Nucleus accumbens (tissue), 56 donors: ENCODE measurements around the gene MUC6.

Experiments
- DNase-seq, 56 donors: peaks; one replicate each; lab custom pipeline; 2025; lab: John Stamatoyannopoulos, UW

The MUC6 gene

DNA sequence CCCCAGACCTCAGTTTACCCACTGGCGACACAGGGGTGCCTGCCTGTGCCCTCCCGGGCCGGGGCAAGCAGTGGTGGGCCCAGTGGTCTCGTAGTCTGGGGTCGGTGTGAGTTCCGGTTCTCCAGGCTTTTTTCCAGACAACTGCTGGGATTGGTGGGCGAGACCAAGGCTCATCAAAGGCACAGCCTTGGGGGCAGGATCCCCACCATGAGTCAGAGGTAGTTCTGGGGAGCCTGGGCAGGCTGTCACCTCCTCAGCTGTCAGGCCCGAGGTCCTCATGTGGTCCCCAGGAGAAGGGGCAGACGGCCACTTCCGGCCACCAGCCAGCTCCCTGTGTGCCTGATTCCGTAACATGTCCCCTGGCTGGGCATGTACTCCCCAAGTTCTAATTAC, 37.3 kb upstream of the MUC6 start:
- DNase-seq = no peak

DNA sequence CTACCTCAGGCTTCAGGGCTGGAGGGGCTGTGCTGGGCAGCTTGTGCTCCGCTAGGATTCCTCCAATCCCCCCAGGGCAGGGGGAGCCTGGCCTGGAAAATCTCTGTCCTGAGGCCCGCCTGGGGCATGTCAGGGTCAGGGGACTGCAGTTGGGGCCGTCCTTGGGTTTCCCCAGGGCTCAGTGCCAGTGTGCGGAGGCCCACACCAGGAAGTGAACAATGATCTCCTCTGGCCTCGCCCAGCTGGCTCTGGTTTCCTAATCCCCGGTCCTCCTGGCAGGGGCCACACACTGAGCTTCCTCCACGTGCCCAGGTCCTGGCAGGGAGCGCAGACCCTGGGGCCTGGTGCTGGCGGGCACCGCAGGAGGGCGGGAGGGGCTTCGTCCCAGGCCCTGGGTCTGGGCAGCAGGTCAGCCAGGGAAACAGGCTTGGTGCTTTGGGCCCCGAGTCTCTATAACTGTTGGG, 36.8 kb upstream of the MUC6 start:
- peak in 8 of 56 donors; percentile 8 to 53 (median 22) for DNase-seq

DNA sequence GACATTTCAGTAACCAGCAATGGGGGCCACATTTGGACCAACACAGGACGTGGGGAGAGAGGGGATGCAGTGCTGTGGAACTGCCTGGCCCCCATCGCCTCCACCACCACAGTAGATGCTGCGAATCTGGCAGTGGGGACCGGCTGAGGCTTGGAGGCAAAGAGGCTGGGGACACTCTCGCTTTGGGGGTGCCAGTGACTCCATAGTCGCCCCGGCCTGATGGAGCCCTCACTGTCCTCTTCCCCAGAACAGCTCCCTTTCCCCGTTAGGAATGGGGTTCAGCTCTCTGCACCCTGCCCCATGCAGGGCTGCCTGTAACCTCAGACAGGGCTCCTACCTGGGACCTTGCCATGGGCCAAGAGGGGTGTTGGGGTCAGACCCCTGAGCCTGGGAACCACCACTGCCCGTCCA, 36.3 kb upstream of the MUC6 start:
- no peak for DNase-seq

DNA sequence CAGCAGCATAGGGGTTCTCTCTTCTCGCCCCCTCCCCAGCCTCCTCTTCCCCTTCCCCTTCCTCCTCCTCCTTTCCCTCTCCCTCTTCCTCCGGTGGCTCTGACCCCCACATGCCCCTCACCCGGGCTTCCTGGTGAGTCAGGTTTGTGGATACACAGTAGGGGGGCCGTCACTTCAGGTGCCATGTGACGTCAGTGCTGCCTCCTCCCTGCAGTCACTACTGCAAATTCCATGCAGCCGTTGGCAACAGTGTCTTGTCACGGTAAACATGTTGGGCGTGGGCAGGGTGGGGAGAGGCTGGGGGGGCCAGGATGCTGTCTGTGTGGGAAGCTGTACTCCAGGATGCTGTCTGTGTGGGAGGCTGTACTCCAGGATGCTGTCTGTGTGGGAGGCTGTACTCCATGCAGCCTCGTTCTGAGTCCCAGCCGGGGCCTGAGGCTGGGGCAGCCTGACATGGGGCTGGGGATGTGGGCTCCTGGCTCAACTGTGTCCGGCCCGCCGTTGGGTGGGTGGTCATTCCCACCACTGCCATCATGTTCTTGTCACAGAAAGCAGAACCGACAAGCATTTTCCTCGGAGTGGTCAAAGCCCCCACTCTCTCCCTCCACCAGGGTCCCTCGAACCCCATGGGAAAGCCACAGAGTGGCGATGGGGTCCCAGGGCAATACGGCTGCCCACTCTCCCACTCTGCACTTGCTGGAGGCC, 35.8 kb upstream of the MUC6 start:
- peak in 15 of 56 donors; percentile 9 to 75 (median 36) for DNase-seq

DNA sequence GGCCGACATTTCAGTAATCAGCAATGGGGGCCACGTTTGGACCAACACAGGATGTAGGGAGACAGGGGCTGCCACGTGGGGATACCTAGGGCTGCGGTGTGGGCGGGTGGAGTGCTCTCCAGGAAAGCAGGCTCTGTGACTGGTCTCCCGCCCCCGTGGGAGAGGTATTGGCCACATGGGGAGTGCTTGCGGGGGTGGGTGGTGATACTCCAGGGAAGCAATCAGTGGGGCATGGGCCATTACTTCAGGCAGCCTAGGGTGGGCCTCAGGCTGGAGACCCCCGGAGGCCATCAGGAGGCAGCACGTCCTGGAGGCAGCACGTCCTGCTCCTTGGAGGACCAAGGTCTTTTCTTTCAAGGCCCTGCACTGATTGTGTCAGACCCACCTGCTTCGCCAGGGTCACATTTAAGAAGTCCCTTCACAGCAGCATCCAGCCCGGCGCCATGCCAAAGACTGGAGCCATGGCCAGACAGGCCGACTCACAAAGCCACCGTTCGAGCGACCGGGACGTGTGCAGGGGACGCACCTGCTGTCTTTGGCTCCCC, 35.1 kb upstream of the MUC6 start:
- DNase-seq = no peak

DNA sequence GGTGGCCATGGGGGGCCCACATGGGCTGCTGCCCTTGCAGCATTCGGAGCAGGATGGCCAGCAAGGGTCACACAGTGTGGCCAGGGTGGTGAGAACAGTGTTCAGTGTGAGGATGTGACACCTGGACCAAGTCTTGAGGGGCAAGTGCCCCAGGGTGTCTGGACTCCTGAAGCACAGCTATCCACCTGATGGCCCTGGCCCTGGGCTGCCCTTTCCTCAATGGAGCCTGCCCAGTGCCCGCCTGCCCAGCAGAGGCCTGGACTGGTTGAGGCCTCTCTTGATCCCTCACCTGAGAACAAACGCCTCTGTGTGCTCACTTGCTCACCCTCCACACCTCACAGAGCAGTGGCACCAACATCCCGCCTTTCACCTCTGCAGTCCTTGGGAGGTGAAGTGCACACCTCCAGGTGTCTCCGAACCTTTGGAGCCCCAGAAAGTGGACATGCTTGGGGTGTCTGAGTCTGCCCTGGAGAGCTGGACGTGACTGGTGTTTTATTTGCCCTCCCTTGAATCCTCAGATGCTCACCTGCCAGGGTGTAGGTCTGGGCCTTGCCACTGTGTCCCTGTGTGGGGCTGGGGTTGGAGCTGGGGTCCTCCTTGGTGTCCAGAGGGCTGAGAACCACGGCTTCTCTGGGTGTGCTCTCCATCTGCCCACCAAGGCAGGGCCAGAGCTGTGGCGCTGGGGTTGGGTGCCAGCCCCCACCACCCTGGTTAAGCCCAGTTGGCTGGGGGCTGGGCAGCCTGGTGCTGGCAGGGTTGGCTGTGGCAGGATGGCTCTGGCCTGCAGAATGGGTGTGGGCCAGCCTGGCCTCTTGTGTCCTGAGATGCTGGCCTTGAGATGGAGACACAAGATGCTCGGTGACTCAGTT, 34.3 kb upstream of the MUC6 start:
- no peak for DNase-seq

DNA sequence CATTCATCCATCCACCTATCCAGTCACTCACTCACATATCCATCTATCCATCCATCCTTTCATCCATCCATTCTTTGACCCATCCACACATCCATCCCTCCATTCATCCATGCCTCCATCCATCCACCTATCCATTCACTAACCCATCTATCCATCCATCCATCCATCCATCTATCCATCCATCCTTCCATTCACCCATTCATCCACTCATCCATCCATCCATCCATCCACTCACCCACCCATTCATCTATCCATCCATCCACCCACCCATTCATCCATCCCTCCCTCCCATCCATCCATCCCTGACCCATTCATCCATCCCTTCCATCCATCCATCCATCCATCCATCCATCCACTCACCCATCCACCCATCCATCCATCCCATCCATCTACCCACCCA, 33.2 kb upstream of the MUC6 start:
- no peak for DNase-seq

DNA sequence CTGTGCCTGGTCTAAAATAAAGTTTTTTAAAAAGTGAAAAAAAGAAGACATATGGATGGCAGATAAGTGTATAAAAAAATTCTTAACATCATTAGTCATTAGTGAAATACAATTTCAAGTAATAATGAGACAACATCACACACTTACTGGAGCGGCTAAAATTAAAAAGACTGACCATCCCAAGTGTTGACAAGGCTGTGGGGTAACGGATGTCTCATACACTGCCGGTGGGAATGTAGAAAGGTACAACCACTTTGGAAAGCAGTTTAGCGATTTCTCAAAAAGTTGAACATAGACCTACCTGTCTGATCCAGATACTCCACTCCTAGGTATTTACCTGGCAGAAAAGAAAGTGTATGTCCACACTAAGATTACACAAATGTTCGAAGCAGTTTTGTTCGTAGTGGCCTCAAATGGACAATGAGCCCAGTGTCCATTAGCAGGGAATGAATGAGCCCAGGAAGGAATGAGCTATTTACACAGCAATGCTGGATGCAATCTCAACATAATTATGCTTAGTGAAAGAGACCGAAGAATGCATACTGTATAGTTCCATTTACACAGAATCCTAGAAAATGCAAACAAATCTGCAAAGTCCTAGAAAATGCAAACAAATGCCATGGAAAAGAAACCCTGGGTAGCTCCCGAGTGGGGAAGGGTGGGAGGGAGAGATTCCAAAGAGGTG, 31.4 kb upstream of the MUC6 start:
- no peak for DNase-seq

DNA sequence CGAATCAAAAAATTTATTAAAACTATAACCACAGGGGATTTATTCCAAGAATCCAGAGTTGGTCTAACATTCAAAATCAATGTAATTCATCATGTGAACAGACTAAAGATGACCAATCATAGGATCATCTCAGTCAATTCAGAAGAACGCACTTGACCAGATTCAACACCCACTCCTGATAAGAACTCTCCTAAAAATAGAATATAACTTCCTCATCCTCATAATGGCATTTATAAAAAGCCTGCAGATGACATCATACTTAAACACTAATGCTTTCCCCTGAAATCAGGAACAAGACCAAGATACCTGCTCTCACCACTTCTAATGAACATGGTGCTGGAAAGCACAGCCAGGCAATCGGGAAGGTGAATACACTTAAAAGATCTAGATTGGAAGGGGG, 27.6 kb upstream of the MUC6 start:
- DNase-seq = no peak

DNA sequence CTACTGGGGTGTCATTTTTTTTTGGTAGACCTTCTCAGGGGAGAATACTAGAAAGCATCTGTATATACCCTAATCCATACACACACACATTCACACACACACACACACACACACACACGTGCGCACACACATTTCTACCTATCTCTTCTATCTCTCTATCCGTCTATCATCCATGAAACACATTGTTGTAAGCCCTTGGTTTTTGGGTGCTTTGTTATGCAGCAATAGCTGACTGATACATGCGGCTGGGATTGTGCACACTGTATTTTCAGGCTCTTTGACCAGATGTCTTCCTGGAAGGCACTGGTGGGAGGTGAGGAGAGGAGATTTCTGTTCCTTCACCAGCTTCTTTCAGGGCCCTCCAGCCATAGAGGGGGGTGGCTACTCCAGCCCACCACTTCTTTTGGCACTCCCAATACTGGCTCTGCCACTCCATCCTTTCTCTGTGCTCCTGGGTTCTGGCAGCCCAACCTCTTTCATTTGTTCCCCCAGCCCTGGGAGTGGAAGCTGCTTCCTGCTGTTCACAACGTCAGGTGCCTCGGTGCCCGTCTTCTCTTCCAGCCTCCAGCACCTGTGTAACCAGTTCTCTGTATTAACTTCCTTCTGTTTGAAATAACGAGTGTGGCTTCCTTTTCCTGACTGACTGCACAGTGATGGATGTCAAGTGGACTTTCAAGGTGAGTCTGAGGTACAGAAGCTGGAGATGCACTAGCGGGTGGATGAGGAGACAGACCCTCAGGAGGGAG, 25.7 kb upstream of the MUC6 start:
- DNase-seq = no peak

DNA sequence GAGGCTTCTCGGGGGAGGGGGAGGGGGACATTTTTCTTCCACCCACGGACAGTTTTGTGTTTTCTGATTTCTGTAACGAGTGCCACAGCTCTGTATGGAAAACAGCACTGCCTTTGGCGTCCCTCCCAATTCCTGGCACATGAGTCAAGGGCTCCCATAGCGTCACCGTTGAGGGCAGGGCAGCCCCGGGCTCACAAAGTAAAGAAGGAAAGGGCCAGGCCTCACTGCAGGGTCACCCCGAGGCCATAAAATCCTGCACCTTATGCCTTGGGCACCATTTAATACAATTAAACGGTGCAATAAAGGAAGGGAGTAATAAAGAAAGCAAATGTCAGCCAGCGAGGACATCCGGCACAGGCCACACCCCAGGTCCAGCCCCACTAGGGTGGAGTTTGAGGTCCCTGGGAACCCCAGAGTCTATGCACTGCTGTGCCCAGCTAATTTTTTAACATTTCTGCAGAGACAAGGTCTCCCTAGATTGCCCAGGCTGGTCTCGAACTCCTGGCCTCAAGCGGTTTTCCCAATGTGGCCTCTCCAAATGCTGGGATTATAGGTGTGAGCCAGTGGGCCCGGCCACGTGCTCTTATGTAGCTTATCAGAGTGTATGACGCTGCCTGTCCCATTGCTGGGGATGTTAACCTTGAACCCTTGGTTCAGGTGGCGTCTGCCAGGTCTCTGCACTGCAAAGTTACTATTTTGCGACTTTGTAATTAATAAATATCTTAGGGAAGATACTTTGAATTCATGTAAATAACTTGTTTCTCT, 24.5 kb upstream of the MUC6 start:
- DNase-seq = no peak

DNA sequence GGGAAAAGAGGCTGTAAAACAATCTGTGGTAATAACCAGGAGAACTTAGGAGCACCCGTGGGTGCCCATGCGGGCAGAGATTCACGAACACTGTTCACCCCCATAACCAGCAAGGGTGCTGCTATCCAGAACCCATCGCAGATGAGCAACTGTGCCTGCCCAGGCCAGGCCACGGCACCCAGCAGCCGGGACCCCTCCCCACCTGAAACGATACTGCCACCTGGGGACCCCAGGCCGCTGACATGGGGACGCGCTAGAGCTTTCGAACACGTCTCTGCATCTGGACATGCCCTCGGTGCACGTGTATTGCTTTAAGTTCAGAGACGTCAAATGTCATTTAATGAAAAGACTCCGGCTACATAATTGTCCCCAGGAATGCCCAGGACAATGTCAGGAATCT, 23.9 kb upstream of the MUC6 start:
- DNase-seq = no peak

DNA sequence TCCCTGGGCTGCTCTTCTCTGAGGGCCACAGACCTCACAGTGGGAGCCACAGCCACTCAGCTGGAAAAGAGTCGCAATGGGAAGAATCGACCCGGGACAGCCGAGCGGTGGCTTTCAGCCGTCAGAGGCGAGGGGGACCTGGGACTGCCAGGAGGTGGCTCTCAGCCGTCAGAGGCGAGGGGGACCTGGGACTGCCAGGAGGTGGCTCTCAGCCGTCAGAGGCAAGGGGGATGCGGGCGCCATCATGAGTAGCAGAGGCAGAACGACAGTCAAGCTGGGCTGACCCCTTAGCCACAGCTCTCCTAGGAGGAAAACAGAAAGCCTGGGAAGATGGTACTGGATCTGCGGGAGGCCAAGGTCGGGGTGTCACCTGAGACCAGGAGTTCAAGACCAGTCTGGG, 23.2 kb upstream of the MUC6 start:
- DNase-seq = no peak

DNA sequence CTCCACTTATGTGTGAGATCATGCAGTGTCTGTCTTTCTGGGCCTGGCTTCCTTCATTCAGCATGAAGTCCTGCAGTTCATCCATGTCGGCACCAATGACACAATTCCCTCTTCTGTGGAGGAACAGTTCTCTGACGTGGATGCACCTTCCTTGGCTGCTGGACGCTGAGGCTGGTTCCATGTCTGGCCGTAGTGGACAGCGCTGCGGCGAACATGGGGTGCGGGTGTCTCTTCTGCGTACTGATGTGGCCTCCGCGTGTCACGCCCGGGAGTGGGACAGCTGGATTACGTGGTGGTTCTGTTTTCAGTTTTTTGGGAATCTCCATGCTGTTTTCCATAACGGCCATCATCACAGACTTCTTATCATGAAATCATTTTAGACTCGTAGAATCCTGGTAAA, 21.3 kb upstream of the MUC6 start:
- DNase-seq = no peak

DNA sequence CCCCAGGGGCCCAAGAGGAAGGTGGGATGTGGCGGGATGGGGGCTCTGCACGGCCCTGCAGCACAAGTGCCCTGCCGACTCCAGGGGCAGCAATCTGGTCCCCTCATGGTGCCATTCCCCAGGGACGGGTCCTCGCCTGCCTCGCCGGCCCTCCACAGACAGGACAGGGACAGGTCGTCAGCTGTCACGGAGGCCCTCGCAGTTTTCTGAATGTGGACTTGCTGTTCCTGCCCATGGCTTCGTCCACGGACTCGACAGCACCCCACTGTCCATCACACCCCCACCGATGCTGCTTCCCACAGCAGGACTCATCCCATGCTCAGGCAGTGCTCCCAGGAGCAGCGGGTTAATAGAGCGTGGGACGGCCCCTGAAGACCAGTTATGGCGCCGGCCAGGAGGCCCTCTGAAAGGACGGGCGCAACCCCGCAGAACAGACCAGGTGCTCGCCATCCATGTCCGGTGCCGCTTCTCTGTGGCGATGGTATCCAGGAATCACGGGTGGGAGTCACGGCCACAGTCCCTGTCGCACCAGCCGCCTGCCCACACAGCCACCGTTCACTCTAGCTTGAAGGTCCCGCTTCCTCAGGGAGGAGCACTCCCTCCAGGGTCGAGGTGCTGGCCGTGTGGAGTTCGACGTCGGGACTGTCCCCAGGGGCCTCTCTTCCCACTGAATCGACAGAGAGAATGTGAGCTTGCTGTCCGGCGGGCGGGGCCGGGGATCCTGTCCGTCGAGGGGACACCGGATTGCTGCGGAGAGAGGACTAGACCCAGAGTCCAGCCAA, 19.7 kb upstream of the MUC6 start:
- no peak for DNase-seq

DNA sequence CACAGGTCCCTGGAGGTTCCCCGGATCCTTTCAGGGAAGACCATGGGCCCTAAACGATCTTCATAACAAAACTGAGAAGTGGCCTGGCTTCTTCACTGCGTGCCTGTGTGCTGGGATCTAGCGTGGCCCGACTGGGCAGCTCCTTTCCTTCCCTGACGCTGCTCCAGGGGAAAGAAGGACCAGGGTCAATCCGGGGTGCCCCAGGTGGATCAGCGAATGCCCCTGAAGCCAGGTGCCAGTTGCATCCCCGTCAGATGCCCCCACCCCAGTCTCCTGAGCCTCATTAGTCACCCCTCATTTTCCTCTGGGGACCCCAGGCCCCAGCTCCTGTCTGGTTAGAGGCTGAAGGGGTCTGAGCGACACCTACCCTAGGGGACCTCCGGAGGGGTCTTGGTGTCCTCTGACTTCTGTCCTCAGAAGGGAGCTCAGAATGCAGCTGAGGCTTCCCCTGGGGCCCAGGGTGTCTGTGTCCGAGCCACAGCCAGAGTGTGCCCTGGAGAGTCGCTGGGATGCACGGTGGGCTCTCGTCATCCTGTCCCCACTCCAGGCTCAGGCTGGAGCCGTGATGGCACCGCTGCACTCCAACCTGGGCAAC, 18.7 kb upstream of the MUC6 start:
- no peak for DNase-seq

DNA sequence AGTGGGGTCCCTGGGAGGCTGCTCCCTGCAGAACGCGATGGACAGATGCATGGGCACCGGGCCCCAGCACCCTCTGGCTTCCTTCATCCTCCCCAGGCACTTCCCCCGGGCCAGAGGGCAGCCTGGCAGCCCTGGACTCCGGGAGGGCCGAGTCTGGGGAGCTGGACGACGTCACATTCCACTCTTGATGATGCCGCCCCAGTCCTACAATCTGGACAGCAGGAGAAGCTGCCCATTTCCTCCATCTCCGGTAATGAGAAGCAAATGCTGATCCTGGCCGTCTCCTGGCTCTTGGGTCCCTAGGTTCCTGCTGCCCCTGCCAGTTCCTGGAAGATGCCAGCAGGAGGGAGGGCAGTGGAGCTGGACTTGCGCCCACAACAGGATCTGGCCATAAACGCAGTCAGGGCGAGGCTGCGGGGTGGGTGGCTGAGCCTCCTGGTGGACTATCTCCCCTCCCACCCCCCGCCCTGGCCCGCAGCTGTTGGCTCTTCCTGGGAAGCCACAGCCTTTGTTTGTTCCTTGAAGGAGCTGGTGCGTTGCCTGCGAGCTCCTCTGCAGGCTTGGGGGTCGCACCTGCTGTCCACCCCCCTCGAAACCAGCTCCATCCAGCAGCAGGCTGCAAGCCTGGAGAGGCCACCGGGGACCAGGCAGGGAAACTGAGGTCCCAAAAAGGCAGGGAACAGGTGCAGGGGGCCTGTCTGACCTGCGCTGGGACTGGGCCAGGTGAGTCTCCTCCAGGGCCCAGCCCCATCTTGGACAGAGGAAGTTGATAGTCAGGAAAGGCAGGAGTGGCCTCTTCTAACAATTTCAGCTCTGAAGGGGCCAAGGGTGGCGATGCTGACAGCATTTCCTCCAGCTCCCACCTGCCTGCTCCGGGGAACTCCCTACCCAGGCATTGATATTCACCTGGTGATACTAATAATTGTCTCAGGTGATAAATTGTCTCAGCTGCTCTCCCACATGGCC, 17.9 kb upstream of the MUC6 start:
- DNase-seq = no peak
